DND-41 (cell line): ENCODE measurements around the gene VPS4A.

Experiments
- CTCF ChIP-seq: IDR thresholded peaks from 2 replicates; pipeline ENCODE4 v1.5.1; 2012; ENCODE audit warnings: borderline replicate concordance, low read length, moderate library complexity, mild to moderate bottlenecking; ENCODE audit not compliant: poor library complexity, severe bottlenecking; ENCODE audit errors: extremely low read depth
- EZH2 ChIP-seq: IDR thresholded peaks from 3 replicates; pipeline ENCODE4 v1.6.1; 2012; ENCODE audit warnings: borderline replicate concordance, low read depth, mild to moderate bottlenecking, moderate library complexity, low read length, inconsistent platforms; ENCODE audit not compliant: severe bottlenecking

DNA sequence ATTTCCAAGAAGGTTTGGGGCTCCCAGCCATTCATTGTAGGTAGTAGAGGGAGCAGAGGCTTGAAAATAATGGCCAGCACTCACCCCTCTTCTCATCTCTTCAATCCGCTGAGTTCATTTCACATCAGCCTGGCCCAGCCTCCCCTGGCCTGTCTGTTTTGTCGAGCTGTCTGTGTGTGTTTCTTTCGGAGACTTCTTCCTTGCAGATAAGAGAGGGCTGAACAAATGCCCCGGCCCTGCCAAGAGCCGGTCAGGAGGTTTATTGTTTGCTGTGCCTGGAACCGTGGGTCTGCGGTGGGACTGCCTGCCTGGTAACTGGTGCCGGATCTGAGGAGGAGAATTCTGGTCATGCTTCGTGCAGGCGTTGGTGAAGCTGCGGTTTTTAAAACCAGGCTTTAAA is 3.4 kb downstream of the VPS4A start:
- TF ChIP-seq CTCF: no peak
- no peak for TF ChIP-seq EZH2
